Kidney capillary endothelial cell (primary cell): Measurements from ENCODE around the gene FNIP1.
"Not testable (repeated sequence)": the region's sequence is repeated elsewhere in the genome, so short reads cannot be mapped to it uniquely, and the experiment has no call there.

Experiments used
- DNase-seq: peaks from one replicate; pipeline ENCODE4 v3.0.0-alpha.2; 2018; ENCODE audit warnings: low spot score

The FNIP1 gene

DNA sequence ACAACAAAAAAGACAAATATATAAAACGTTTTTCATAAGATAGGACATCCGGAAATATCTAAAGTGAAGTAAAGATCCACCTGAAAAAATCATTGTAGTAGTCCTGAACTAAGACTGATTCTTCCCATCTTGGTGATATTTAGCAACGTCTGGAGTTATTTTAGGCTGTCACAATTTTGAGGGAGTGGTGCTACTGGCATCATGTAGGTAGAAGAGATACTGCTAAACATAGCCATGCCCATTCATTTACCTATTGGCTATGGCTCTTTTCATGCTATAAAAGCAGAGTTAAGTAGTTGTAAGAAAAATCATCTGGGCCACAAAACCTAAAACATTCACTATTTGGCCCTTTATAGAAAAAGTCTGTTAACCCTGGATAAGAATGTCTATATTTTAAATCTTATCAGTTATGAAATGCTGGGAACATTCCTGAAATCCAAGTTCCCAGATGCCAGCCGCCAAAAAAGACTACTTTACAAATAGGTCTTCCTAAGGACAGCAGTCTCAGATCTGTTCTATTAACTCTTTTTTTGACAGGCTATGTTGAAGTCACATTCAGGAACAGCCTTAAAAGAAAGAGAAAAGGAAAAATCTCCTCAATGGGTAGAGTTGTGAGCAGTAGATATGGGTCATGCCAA, 188.8 kb downstream of the FNIP1 start:
- DNase-seq, result no peak

DNA sequence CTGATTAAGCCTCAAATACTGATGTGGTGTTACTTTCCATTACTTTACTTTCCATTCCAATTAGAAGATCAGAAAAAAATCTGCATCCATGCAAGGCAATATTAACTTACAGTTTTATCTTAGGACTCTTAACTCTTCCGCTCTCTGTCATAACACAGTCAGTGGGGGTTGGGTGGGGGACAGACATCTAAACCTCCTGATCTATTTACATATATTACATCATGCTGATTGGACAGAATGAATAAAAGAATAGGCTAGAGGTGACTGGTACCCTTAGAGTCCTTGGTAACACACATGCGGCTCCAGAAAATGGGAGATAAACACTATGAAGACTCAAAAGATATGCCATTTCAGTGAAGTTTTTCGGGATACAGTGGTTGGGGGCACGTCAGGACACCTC, 189.4 kb downstream of the FNIP1 start:
- no peak for DNase-seq

DNA sequence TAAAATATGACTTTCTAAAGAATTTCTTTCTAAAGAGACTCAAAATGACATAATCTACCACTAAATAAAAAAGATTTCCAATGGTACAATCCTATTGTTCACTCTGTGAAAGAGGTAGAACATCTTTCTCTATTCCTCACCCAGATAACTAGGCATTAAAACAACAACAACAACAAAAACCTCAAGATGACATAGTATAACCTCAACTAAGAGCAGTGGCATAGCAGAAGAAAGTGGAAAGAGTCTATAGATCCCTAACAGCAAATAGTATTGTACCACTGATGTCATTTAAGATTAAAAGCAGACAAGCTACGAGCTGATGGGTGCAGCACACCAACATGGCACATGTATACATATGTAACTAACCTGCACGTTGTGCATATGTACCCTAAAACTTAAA, 191.7 kb downstream of the FNIP1 start:
- DNase-seq, result no peak

DNA sequence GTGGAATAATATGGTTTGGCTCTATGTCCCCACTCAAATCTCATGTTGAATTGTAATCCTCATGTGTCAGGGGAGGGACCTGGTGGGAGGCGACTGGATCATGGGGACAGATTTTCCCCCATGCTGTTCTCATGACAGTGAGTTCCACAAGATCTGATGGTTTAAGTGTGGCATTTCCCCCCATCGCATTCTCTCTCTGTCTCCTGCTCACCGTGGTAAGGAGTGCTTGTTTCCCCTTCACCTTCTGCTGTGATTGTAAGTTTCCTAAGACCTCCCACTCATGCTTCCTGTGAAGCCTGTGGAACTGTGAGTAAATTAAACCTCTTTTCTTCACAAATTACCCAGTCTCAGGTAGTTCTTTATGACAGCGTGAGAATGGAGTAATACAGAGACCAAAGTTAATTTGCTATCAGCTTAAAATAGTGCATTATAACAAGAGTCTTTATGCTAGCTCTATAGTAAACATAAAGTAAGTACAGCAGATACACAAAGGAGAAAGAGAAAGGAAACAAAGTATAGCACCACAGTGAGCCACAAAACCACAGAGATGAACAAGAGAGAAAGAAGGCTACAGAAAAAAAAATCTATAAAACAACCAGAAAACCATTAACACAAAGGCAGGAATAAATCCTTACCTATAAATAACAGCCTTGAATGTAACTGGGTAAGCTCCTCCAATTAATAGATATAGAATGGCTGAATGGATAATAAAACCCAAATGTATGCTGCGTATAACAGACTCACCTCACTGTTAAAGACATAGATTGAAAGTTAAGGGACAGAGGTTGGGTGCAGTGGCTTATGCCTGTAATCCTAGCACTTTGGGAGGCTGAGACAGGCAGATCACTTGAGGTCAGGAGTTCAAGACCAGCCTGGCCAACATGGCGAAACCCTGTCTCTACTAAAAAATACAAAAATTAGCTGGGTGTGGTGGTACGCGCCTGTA, 201.5 kb downstream of the FNIP1 start:
- no peak for DNase-seq

DNA sequence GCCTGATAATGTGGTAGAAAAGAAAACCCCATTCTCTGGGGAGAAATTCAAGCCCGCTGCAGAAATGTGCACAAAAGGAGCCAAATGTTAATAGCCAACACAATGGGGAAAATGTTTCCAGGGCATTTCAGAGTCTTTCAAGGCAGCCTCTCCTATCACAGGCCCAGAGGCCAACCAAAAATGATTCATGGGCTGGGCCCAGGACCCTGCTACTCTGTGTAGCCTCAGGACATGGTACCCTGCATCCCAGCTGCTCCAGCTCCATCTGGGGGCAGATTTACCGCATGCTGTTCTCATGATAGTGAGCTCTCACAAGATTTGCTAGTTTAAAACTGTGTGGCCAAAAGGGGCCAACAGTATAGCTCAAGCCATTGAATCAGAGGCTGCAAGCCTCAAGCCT, 202.9 kb downstream of the FNIP1 start:
- no peak for DNase-seq

DNA sequence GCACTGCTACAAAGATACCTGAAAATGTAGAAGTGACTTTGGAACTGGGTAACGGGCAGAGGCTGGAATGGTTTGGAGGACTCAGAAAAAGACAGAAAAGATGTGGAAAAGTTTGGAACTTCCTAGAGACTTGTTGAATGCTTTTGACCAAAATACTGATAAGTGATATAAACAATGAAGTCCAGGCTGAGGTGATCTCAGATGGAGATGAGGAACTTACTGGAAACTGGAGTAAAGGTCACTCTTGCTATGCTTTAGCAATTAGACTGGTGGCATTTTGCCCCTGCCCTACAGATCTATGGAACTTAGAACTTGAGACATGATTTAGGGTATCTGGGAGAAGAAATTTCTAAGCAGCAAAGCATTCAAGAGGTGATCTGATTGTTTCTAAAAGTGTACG, 203.4 kb downstream of the FNIP1 start:
- DNase-seq, result not testable (repeated sequence)
